Astrocyte (in vitro differentiated cells and primary cell): Measurements from ENCODE around the gene NBEA. TPM values are rescaled to one million over a fixed set of nuclear protein-coding genes. Genes with fewer than 3 reads are reported as not detected.

Source experiments
- DNase-seq: peaks from one replicate; pipeline ENCODE4 v3.0.0-alpha.2; 2010; ENCODE audit warnings: low read depth
- FAIRE-seq: peaks from 2 replicates; lab custom pipeline; 2011; peaks lifted over from hg19 to GRCh38; lab: Jason Lieb, UNC
- H2AFZ ChIP-seq: 2 replicates; pipeline ENCODE4 v1.6.0; 2012; ENCODE audit warnings: low read depth, low read length, inconsistent platforms
- H3K27ac ChIP-seq: 2 replicates; pipeline ENCODE4 v1.5.1; 2011; ENCODE audit warnings: low read depth, low read length, inconsistent platforms
- H3K27me3 ChIP-seq: 2 replicates; pipeline ENCODE4 v1.6.0; 2011; ENCODE audit warnings: low read length, inconsistent platforms; ENCODE audit not compliant: insufficient read depth
- H3K36me3 ChIP-seq: 2 replicates; pipeline ENCODE4 v1.5.1; 2011; ENCODE audit warnings: low read length, inconsistent platforms; ENCODE audit not compliant: insufficient read depth
- H3K4me1 ChIP-seq: 2 replicates; pipeline ENCODE4 v1.5.1; 2011; ENCODE audit warnings: low read length, inconsistent platforms; ENCODE audit not compliant: insufficient read depth
- H3K4me2 ChIP-seq: 2 replicates; pipeline ENCODE4 v1.6.0; 2012; ENCODE audit warnings: low read length, inconsistent platforms
- H3K4me3 ChIP-seq: 2 replicates; pipeline ENCODE4 v1.5.1; 2011; ENCODE audit warnings: low read depth, mild to moderate bottlenecking, low read length, inconsistent platforms; ENCODE audit not compliant: insufficient read depth
- H3K79me2 ChIP-seq: 2 replicates; pipeline ENCODE4 v1.6.0; 2012; ENCODE audit warnings: mild to moderate bottlenecking, low read length, inconsistent platforms; ENCODE audit not compliant: insufficient read depth
- H3K9ac ChIP-seq: 2 replicates; pipeline ENCODE4 v1.6.0; 2012; ENCODE audit warnings: mild to moderate bottlenecking, low read length, inconsistent platforms
- H3K9me3 ChIP-seq: 2 replicates; pipeline ENCODE4 v1.5.1; 2012; ENCODE audit warnings: low read depth, mild to moderate bottlenecking, low read length, inconsistent platforms; ENCODE audit not compliant: insufficient read depth
- H4K20me1 ChIP-seq: 2 replicates; pipeline ENCODE4 v1.6.0; 2012; ENCODE audit warnings: low read length, inconsistent platforms; ENCODE audit not compliant: insufficient read depth
- H3K27ac Mint-ChIP-seq: one replicate; pipeline ENCODE4 v1.8.0; 2021; ENCODE audit warnings: mild to moderate bottlenecking, mixed read lengths; ENCODE audit not compliant: unreplicated experiment
- H3K27me3 Mint-ChIP-seq: one replicate; pipeline ENCODE4 v1.8.0; 2021; ENCODE audit warnings: low read depth, mixed read lengths; ENCODE audit not compliant: unreplicated experiment
- H3K36me3 Mint-ChIP-seq: one replicate; pipeline ENCODE4 v1.8.0; 2021; ENCODE audit warnings: low read depth, mixed read lengths; ENCODE audit not compliant: unreplicated experiment
- H3K4me1 Mint-ChIP-seq: one replicate; pipeline ENCODE4 v1.8.0; 2021; ENCODE audit warnings: low read depth, mixed read lengths; ENCODE audit not compliant: unreplicated experiment
- H3K4me3 Mint-ChIP-seq: one replicate; pipeline ENCODE4 v1.8.0; 2021; ENCODE audit warnings: mild to moderate bottlenecking, moderate library complexity, mixed read lengths; ENCODE audit not compliant: unreplicated experiment
- H3K9me3 Mint-ChIP-seq: one replicate; pipeline ENCODE4 v1.8.0; 2021; ENCODE audit warnings: mild to moderate bottlenecking, mixed read lengths; ENCODE audit not compliant: unreplicated experiment
- EZH2 ChIP-seq: IDR thresholded peaks from 2 replicates; pipeline ENCODE4 v1.6.1; 2012; ENCODE audit warnings: mild to moderate bottlenecking, low read length, inconsistent platforms; ENCODE audit not compliant: insufficient read depth
- total RNA-seq: library from RNA; stranded (reverse); gene quantifications from 2 replicates; pipeline ENCODE4 v1.2.1, GENCODE V29; 2021
- TF ChIP-seq, protein P1 (sequence below): IDR thresholded peaks from 2 replicates; pipeline ENCODE4 v1.5.1; 2011; ENCODE audit warnings: low read depth, mild to moderate bottlenecking, inconsistent platforms, low read length, moderate library complexity; ENCODE audit not compliant: insufficient read depth

The NBEA gene
- total RNA-seq, 1 donor from 2014 or later = 7.8 TPM

DNA sequence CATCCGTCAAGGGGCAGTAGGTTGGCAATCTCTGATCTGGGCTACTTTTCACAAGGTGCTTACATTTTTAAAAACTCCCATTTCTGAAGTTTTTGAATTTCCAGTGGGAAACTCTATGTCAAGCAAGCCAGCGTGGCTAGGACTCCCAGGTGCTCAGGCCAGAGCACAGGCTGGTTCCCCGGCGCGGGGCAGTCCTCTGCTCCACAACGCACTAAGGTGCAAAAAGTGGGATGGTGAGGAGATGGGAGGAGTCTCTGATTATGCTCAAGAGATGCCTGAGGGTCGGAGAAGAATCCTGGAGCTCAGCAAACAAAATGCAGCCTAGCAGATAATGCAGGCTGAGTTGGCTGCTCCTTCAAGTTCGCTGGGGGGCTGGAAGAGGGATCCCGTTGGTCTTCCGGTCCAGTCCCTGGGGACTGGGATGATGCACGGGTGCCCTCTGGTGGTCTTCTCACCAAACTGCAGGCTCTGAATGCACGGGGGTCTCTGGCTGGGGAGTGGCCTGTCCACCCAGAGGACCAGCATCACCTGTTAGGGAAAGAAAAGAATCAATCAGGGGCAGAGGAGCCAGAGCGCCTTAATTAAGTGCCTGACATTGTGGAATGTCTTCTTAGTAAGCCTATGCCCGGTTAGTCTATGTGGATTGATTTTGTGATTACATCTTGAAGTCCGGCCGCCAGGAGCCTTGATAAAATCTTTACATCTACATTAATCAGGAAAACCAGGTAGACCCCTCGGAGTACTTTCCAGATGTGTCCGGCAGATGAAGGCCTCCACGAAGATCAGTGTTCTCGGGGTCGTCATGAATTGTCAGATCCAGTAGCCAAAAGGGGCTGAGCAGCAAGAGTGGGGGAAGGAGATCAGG is 778.9 kb downstream of the NBEA start:
- Mint-ChIP-seq H3K27me3 (peaks cover 8% of the 10 kb centered on the region), H3K27ac (no peak overlapping the region), H3K4me1 (no peaks in the 10 kb centered on the region), H3K9me3 (no peaks in the 10 kb centered on the region), H3K36me3 (no peaks in the 10 kb centered on the region), H3K4me3 (peak overlapping the region; percentile 40)
- H3K4me1 ChIP-seq = peaks cover 3% of the 10 kb centered on the region
- no peak for FAIRE-seq
- peak overlapping the region; percentile 70 for H2AFZ ChIP-seq
- H3K4me2 ChIP-seq = peak overlapping the region; percentile 79
- peak overlapping the region; percentile 10 for H3K9ac ChIP-seq
- TF ChIP-seq EZH2 = no peak
- TF ChIP-seq, protein P1, sequence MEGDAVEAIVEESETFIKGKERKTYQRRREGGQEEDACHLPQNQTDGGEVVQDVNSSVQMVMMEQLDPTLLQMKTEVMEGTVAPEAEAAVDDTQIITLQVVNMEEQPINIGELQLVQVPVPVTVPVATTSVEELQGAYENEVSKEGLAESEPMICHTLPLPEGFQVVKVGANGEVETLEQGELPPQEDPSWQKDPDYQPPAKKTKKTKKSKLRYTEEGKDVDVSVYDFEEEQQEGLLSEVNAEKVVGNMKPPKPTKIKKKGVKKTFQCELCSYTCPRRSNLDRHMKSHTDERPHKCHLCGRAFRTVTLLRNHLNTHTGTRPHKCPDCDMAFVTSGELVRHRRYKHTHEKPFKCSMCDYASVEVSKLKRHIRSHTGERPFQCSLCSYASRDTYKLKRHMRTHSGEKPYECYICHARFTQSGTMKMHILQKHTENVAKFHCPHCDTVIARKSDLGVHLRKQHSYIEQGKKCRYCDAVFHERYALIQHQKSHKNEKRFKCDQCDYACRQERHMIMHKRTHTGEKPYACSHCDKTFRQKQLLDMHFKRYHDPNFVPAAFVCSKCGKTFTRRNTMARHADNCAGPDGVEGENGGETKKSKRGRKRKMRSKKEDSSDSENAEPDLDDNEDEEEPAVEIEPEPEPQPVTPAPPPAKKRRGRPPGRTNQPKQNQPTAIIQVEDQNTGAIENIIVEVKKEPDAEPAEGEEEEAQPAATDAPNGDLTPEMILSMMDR = peak; percentile 93
- DNase-seq = no peak
- H3K79me2 ChIP-seq = no peaks in the 10 kb centered on the region
- H3K36me3 ChIP-seq = no peaks in the 10 kb centered on the region
- H4K20me1 ChIP-seq = no peaks in the 10 kb centered on the region
- peak overlapping the region; percentile 24 for H3K4me3 ChIP-seq
- no peak overlapping the region for H3K27ac ChIP-seq
- no peaks in the 10 kb centered on the region for H3K9me3 ChIP-seq
- no peaks in the 10 kb centered on the region for H3K27me3 ChIP-seq
